HepG2 (cell line): ENCODE data around the gene HK2. TPM values are rescaled to one million over a fixed set of nuclear protein-coding genes. Genes with fewer than 3 reads are reported as not detected.

Source experiments
- ATAC-seq: fragments of 200-7000 bp; cut with Tn5 transposase; 3 replicates; pipeline ENCODE4 v1.9.1; 2020; ENCODE audit warnings: mild to moderate bottlenecking, moderate library complexity
- BruUV-seq: library from RNA; stranded (reverse); fragments of 400-500 nt; replicated peaks from 2 replicates; lab custom pipeline; 2021; lab: Mats Ljungman, UMichigan
- CTCF ChIA-PET: fragments of 300-600 bp; formaldehyde crosslinking; extraction: SDS; loops from one replicate; lab custom pipeline; 2021; ENCODE audit warnings: low total read pairs, inconsistent platforms, low intra/inter-chr PET ratio; lab: Yijun Ruan, JAX
- POLR2A ChIA-PET: fragments of 350-600 bp; sonication (Branson Sonifier 250); formaldehyde crosslinking; loops from one replicate; lab custom pipeline; 2020; ENCODE audit warnings: antibody characterized with exemption, inconsistent platforms; lab: Yijun Ruan, JAX
- DNase-seq: peaks from one replicate; pipeline ENCODE4 v3.0.0-alpha.2; 2015; ENCODE audit warnings: low spot score
- FAIRE-seq: peaks from 3 replicates; lab custom pipeline; 2011; peaks lifted over from hg19 to GRCh38; lab: Jason Lieb, UNC
- H2AFZ ChIP-seq: one replicate; pipeline ENCODE4 v1.6.1; 2011; ENCODE audit warnings: low read length, inconsistent platforms
- H3K27ac ChIP-seq: fragments of 300-600 bp; 3 replicates; pipeline ENCODE4 v1.8.0; 2011; ENCODE audit warnings: mixed run types, mild to moderate bottlenecking, mixed read lengths, low read length, inconsistent platforms; ENCODE audit not compliant: insufficient read depth; ENCODE audit errors: extremely low read length
- H3K27me3 ChIP-seq, 2 experiments: fragments of 200-600 bp in 1 of 2; 2 replicates in 1 of 2; 3 replicates in 1 of 2; pipeline versions ENCODE4 v1.6.0 to v1.8.0; 2011; ENCODE audit warnings: low read length in 2 of 2, mild to moderate bottlenecking in 2 of 2, moderate library complexity in 2 of 2, inconsistent platforms in 1 of 2; ENCODE audit not compliant: insufficient read depth in 2 of 2, control insufficient read depth in 1 of 2
- H3K36me3 ChIP-seq, 2 experiments: fragments of 200-600 bp in 1 of 2; replicated peaks in 1 of 2; 2 replicates in 1 of 2; 3 replicates in 1 of 2; pipeline versions ENCODE4 v1.5.1 to v1.8.0; 2011; ENCODE audit warnings: low read length in 2 of 2, inconsistent platforms in 1 of 2; ENCODE audit not compliant: insufficient read depth in 2 of 2, control insufficient read depth in 1 of 2
- H3K4me1 ChIP-seq: 2 replicates; pipeline ENCODE4 v1.5.1; 2012; ENCODE audit warnings: low read length, inconsistent platforms; ENCODE audit not compliant: insufficient read depth
- H3K4me2 ChIP-seq: 2 replicates; pipeline ENCODE4 v1.6.0; 2011; ENCODE audit warnings: low read depth, low read length, inconsistent platforms
- H3K4me3 ChIP-seq, 3 experiments: fragments of 200-600 bp in 1 of 3; sonication (generic), shearing (Covaris generic) in 1 of 3; replicated peaks in 1 of 3; 2 replicates each; pipeline ENCODE4 v1.5.1; 2011 to 2016; ENCODE audit warnings: low read length in 3 of 3, inconsistent platforms in 2 of 3, low read depth in 2 of 3, mild to moderate bottlenecking in 2 of 3, control low read depth in 1 of 3, mixed read lengths in 1 of 3; ENCODE audit not compliant: insufficient read depth in 1 of 3
- H3K79me2 ChIP-seq: one replicate; pipeline ENCODE4 v1.6.1; 2011; ENCODE audit warnings: low read length, inconsistent platforms; ENCODE audit not compliant: insufficient read depth
- H3K9ac ChIP-seq: 2 replicates; pipeline ENCODE4 v1.6.0; 2011; ENCODE audit warnings: mild to moderate bottlenecking, low read depth, low read length, inconsistent platforms; ENCODE audit not compliant: insufficient read depth
- H3K9me3 ChIP-seq: 2 replicates; pipeline ENCODE4 v1.5.1; 2012; ENCODE audit warnings: mild to moderate bottlenecking, low read length
- H4K20me1 ChIP-seq: 2 replicates; pipeline ENCODE4 v1.6.0; 2011; ENCODE audit warnings: inconsistent platforms, mild to moderate bottlenecking, low read length, moderate library complexity; ENCODE audit not compliant: insufficient read depth
- CREB3 ChIP-seq: sonication (generic); formaldehyde crosslinking; IDR thresholded peaks from 2 replicates; pipeline ENCODE4 v1.5.0; 2020; ENCODE audit warnings: missing genetic modification reagents
- EHMT2 ChIP-seq: fragments of 200-600 bp; sonication (generic); IDR thresholded peaks from 2 replicates; pipeline ENCODE4 v1.7.0; 2017; ENCODE audit warnings: antibody characterized with exemption, low read depth, low read length, borderline replicate concordance
- FOXK2 ChIP-seq: fragments of 450-650 bp; IDR thresholded peaks from 2 replicates; pipeline ENCODE4 v1.6.1; 2016
- IRF1 ChIP-seq: sonication (generic); formaldehyde crosslinking; IDR thresholded peaks from 2 replicates; pipeline ENCODE4 v1.4.0; 2020; ENCODE audit warnings: low read depth, mild to moderate bottlenecking, missing genetic modification reagents
- ISL2 ChIP-seq: sonication (generic); formaldehyde crosslinking; IDR thresholded peaks from 2 replicates; pipeline ENCODE4 v1.5.0; 2020; ENCODE audit warnings: missing genetic modification reagents
- KDM1A ChIP-seq: IDR thresholded peaks from 2 replicates; pipeline ENCODE4 v1.6.1; 2016; ENCODE audit warnings: missing compliant biosample characterization
- KDM5A ChIP-seq: fragments of 200-600 bp; sonication (generic); IDR thresholded peaks from 2 replicates; pipeline ENCODE4 v1.7.0; 2018; ENCODE audit warnings: antibody characterized with exemption, mild to moderate bottlenecking, low read length, borderline replicate concordance
- MAX ChIP-seq: IDR thresholded peaks from 2 replicates; pipeline ENCODE4 v1.6.1; 2012; ENCODE audit warnings: inconsistent platforms
- MIER2 ChIP-seq: IDR thresholded peaks from 2 replicates; pipeline ENCODE4 v1.6.1; 2016; ENCODE audit warnings: missing biosample characterization, missing genetic modification reagents
- NCOA2 ChIP-seq: sonication (generic); formaldehyde crosslinking; IDR thresholded peaks from 2 replicates; pipeline ENCODE4 v1.8.0; 2022; ENCODE audit warnings: inconsistent platforms
- RARA ChIP-seq: IDR thresholded peaks from 2 replicates; pipeline ENCODE4 v1.6.1; 2016; ENCODE audit warnings: missing genetic modification reagents, missing compliant biosample characterization
- SIX4 ChIP-seq: sonication (generic); formaldehyde crosslinking; IDR thresholded peaks from 2 replicates; pipeline ENCODE4 v1.4.0; 2020; ENCODE audit warnings: missing genetic modification reagents
- TOPORS ChIP-seq: sonication (generic); formaldehyde crosslinking; IDR thresholded peaks from 2 replicates; pipeline ENCODE4 v1.8.0; 2023; ENCODE audit warnings: mild to moderate bottlenecking, missing genetic modification reagents
- ZNF256 ChIP-seq: sonication (generic); formaldehyde crosslinking; conservative IDR thresholded peaks from 2 replicates; pipeline ENCODE4 v1.4.0; 2020; ENCODE audit warnings: missing genetic modification reagents
- ZNF275 ChIP-seq: sonication (generic); formaldehyde crosslinking; IDR thresholded peaks from 2 replicates; pipeline ENCODE4 v1.8.0; 2022; ENCODE audit warnings: missing genetic modification reagents, mild to moderate bottlenecking, inconsistent platforms, borderline replicate concordance
- ZNF580 ChIP-seq: IDR thresholded peaks from 2 replicates; pipeline ENCODE4 v1.6.1; 2016; ENCODE audit warnings: low read depth, borderline replicate concordance
- ZNF614 ChIP-seq: IDR thresholded peaks from 2 replicates; pipeline ENCODE4 v1.6.1; 2018; ENCODE audit warnings: missing biosample characterization, missing genetic modification reagents, inconsistent platforms, borderline replicate concordance
- ZNF691 ChIP-seq: sonication (generic); formaldehyde crosslinking; IDR thresholded peaks from 2 replicates; pipeline ENCODE4 v1.4.0; 2020; ENCODE audit warnings: missing genetic modification reagents, low read depth, mild to moderate bottlenecking, borderline replicate concordance
- ZNF709 ChIP-seq: sonication (generic); formaldehyde crosslinking; IDR thresholded peaks from 2 replicates; pipeline ENCODE4 v1.5.0; 2020; ENCODE audit warnings: mild to moderate bottlenecking, missing genetic modification reagents
- WGBS: methylation state at CpG from one replicate; pipeline ENCODE4 v1.1.6; 2017; ENCODE audit warnings: low lambda C conversion rate; 5-methylcytosine and 5-hydroxymethylcytosine counted together
- in situ Hi-C: cut with HindIII; loops from 2 replicates; pipeline ENCODE4 v1.10.0; 2017; ENCODE audit warnings: low pct_unique_long_range_greater_than_20kb; ENCODE audit not compliant: extremely low pct_ligation_motif_present
- intact Hi-C: fragments of 100-400 bp; cut with micrococcal nuclease; formaldehyde crosslinking; loops from one replicate; pipeline ENCODE4 v1.10.0; 2022; ENCODE audit not compliant: unreplicated experiment
- polyA plus RNA-seq, 8 experiments: library from polyadenylated mRNA; depleted of rRNA in 3 of 8; stranded (reverse) in 7 of 8; unstranded in 1 of 8; fragments of >200 nt; fragmentation: Illumina TruSeq in 4 of 8; extraction: Trizol in 4 of 8; gene quantifications; 2 replicates each; pipeline versions ENCODE4 v1.2.1 to v1.2.3, GENCODE V29; 2011 to 2016; ENCODE audit warnings: low read depth in 4 of 8, missing spikeins in 1 of 8, mixed read lengths in 1 of 8; ENCODE audit not compliant: insufficient read depth in 1 of 8
- total RNA-seq, 5 experiments: library from RNA; depleted of rRNA; stranded (reverse); fragments of >200 nt; fragmentation: Illumina TruSeq; extraction: Trizol; gene quantifications; 2 replicates each; pipeline ENCODE4 v1.2.3, GENCODE V29; 2016; ENCODE audit warnings: low read depth in 1 of 5
- TF ChIP-seq, protein P1 (sequence below): sonication (generic); formaldehyde crosslinking; IDR thresholded peaks from 2 replicates; pipeline ENCODE4 v1.5.0; 2020; ENCODE audit warnings: missing genetic modification reagents

The HK2 gene
- total and polyA plus RNA-seq, 2 of the 13 experiments (the other 11 are each of a cell fraction or from before 2014, with no cell fraction given) = 13.2 to 101 TPM

- DNase-seq (no peak), FAIRE-seq (no peak)
- no peak for TF ChIP-seq SIX4 (CRISPR knock-in tag)
- no peak for TF ChIP-seq ZNF580
- no peak for TF ChIP-seq EHMT2
- no peak for TF ChIP-seq ISL2
- TF ChIP-seq IRF1 (CRISPR knock-in tag) = no peak
- no peak for TF ChIP-seq FOXK2
- no peak for TF ChIP-seq ZNF275
- TF ChIP-seq KDM1A (CRISPR knock-in tag) = no peak
- no peak for TF ChIP-seq ZNF256
- no peak for TF ChIP-seq ZNF709
- no peak for TF ChIP-seq MAX
- TF ChIP-seq KDM5A = no peak
- no peak for TF ChIP-seq ZNF691 (CRISPR knock-in tag)
- TF ChIP-seq, protein P1, sequence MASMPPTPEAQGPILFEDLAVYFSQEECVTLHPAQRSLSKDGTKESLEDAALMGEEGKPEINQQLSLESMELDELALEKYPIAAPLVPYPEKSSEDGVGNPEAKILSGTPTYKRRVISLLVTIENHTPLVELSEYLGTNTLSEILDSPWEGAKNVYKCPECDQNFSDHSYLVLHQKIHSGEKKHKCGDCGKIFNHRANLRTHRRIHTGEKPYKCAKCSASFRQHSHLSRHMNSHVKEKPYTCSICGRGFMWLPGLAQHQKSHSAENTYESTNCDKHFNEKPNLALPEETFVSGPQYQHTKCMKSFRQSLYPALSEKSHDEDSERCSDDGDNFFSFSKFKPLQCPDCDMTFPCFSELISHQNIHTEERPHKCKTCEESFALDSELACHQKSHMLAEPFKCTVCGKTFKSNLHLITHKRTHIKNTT (CRISPR knock-in tag) = no peak
- no peak for TF ChIP-seq NCOA2 (CRISPR knock-in tag)
- no peak for TF ChIP-seq CREB3 (CRISPR knock-in tag)
- no peak for TF ChIP-seq TOPORS (CRISPR knock-in tag)
- no peak for TF ChIP-seq MIER2 (CRISPR knock-in tag)
- TF ChIP-seq ZNF614 = no peak
- TF ChIP-seq RARA (CRISPR knock-in tag) = no peak
These were observed 11.4 kb downstream of the HK2 start for GRCh38 chr2:74845217-74845751.

More at GRCh38 chr2:74845217-74845751, 11.4 kb downstream of the HK2 start:
- 0 out of 2 replicates have a peak overlapping the region, but pooled peaks have one; percentile 2 for H3K4me2 ChIP-seq
- H3K79me2 ChIP-seq = peaks cover 98% of the 10 kb centered on the region
- H3K36me3 ChIP-seq = peaks cover 33 to 86% of the 10 kb centered on the region in 2 experiments
- BruUV-seq = no TSS peak
- H4K20me1 ChIP-seq = peaks cover 95% of the 10 kb centered on the region
- H3K27me3 ChIP-seq = no peaks in the 10 kb centered on the region
- WGBS = 96% methylated on average over 8 of the region's 8 CpGs
- ATAC-seq = no peak
- intact Hi-C loops = no loop called here
- peaks cover 99% of the 10 kb centered on the region for H3K4me1 ChIP-seq
- no peak overlapping the region for H3K9ac ChIP-seq
- no peak overlapping the region for H2AFZ ChIP-seq
- ChIA-PET POLR2A (interaction anchor here (0.6 kb wide), 1 partner anchor 134 kb away, joined by 3 read pairs; no protein-coding TSS in a partner anchor), CTCF (no interaction called here)
- no peak overlapping the region for H3K27ac ChIP-seq
- H3K9me3 ChIP-seq = no peaks in the 10 kb centered on the region
- no peak overlapping the region for H3K4me3 ChIP-seq
- in situ Hi-C loops = no loop called here
